Thoracic aorta (tissue), 2 donors: ENCODE data around the gene MAP3K13. TPM values are rescaled to one million over a fixed set of nuclear protein-coding genes. Genes with fewer than 3 reads are reported as not detected.

Source experiments
- ATAC-seq: fragments of 150-250 bp; one replicate; pipeline ENCODE4 v1.8.0; 2017; ENCODE audit warnings: low read depth; ENCODE audit not compliant: insufficient number of reproducible peaks, low FRiP score
- DNase-seq: peaks from one replicate; pipeline ENCODE4 v3.0.0-alpha.2; 2020; ENCODE audit warnings: low spot score
- H3K27ac ChIP-seq, 2 donors: fragments of 200-600 bp; sonication (generic); 1 replicate in 1 of 2; 2 replicates in 1 of 2; pipeline ENCODE4 v1.5.1; 2016; ENCODE audit warnings: mild to moderate bottlenecking in 2 of 2, moderate library complexity in 2 of 2
- H3K27me3 ChIP-seq: fragments of 200-600 bp; sonication (generic); replicated peaks from 2 replicates; pipeline ENCODE4 v1.6.0; 2016; ENCODE audit warnings: mild to moderate bottlenecking; ENCODE audit not compliant: insufficient read depth
- H3K36me3 ChIP-seq: fragments of 200-600 bp; sonication (generic); one replicate; pipeline ENCODE4 v1.5.1; 2016
- H3K4me1 ChIP-seq, 2 donors: fragments of 200-600 bp; sonication (generic); 1 replicate in 1 of 2; 2 replicates in 1 of 2; pipeline versions ENCODE4 v1.5.1 to v1.6.0; 2016; ENCODE audit warnings: low read depth in 2 of 2, mild to moderate bottlenecking in 1 of 2; ENCODE audit not compliant: control insufficient read depth in 1 of 2
- H3K4me3 ChIP-seq: fragments of 200-600 bp; sonication (generic); 2 replicates; pipeline ENCODE4 v1.5.1; 2016; ENCODE audit warnings: mild to moderate bottlenecking
- H3K9me3 ChIP-seq: fragments of 200-600 bp; sonication (generic); 2 replicates; pipeline ENCODE4 v1.5.1; 2016
- total RNA-seq, 2 donors: library from RNA; depleted of rRNA; stranded (reverse); fragments of >200 nt; gene quantifications; one replicate each; pipeline versions ENCODE4 v1.1.0 to v1.2.3, GENCODE V29; 2016
- TF ChIP-seq, protein P1 (sequence below): fragments of 200-600 bp; sonication (generic); IDR thresholded peaks from one replicate; pipeline ENCODE4 v1.5.1; 2019; ENCODE audit warnings: antibody characterized with exemption

The MAP3K13 gene
- total RNA-seq, 2 donors from 2014 or later: 17.3 to 21.9 TPM

DNA sequence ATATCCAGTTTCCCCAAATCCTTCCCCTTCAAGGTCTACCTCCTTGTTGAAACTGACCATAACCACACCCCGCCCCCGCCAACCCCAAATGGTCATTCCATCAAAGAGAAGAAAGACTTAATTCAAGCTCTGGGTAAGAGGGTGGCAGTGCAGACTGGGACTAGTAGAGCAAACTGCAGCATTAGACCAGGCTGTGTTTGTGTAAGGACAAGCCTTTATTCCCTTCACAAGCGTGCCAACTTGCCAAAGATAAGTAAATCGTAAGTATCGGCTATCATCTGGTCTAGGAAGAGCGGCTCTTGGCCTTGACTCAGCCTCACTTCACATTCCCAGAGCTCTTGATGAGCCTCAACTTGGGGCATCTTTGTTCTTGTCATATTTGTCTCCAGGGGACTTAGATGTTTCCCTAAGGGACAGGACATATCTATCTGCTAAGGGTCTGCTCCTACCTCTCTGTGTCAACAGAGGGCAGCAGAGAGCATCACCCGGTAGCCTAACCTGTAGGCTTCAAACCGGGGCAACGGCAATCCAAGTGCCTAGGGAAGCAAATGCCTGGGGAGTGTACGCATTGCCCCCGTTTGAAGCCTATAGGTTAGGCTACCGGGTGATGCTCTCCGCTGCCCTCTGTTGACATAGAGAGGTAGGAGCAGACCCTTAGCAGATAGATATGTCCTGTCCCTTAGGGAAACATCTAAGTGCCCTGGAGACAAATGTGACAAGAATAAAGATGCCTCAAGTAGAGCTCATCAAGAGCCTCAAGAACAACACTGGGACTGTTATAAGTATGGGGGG, 8.9 kb upstream of the MAP3K13 start:
- no peaks in the 10 kb centered on the region for H3K9me3 ChIP-seq
- ATAC-seq: peak; percentile 60
- H3K4me1 ChIP-seq: no peaks in the 10 kb centered on the region
- no peaks in the 10 kb centered on the region for H3K36me3 ChIP-seq
- TF ChIP-seq, protein P1, sequence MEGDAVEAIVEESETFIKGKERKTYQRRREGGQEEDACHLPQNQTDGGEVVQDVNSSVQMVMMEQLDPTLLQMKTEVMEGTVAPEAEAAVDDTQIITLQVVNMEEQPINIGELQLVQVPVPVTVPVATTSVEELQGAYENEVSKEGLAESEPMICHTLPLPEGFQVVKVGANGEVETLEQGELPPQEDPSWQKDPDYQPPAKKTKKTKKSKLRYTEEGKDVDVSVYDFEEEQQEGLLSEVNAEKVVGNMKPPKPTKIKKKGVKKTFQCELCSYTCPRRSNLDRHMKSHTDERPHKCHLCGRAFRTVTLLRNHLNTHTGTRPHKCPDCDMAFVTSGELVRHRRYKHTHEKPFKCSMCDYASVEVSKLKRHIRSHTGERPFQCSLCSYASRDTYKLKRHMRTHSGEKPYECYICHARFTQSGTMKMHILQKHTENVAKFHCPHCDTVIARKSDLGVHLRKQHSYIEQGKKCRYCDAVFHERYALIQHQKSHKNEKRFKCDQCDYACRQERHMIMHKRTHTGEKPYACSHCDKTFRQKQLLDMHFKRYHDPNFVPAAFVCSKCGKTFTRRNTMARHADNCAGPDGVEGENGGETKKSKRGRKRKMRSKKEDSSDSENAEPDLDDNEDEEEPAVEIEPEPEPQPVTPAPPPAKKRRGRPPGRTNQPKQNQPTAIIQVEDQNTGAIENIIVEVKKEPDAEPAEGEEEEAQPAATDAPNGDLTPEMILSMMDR: peak; percentile 38
- no peak overlapping the region for H3K27ac ChIP-seq
- DNase-seq: no peak
- H3K27me3 ChIP-seq: no peaks in the 10 kb centered on the region
- no peak overlapping the region for H3K4me3 ChIP-seq

DNA sequence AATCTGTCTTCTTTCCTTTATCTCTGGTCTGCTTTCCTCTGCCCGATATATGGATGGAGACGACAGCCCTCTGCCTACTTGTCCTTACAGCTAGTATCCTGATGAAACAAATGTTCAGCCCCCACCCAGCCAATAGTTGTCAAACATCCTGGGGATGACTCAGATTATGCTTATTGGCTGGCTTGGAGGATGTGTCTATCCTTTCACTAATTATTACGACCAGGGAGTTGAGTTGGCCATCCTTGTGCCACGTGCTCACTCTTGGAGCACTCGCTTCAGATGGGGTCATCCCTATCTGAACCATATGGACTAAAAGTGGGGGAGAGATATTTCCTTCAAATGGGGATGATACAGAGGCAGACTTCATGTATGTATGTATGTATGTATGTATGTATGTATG, 6.4 kb upstream of the MAP3K13 start:
- TF ChIP-seq, protein P1: no peak
- Histone ChIP-seq H3K9me3 (no peaks in the 10 kb centered on the region), H3K4me1 (no peaks in the 10 kb centered on the region), H3K4me3 (no peak overlapping the region), H3K27me3 (no peaks in the 10 kb centered on the region), H3K27ac (no peak overlapping the region), H3K36me3 (no peaks in the 10 kb centered on the region)
- ATAC-seq: no peak
- DNase-seq: no peak

DNA sequence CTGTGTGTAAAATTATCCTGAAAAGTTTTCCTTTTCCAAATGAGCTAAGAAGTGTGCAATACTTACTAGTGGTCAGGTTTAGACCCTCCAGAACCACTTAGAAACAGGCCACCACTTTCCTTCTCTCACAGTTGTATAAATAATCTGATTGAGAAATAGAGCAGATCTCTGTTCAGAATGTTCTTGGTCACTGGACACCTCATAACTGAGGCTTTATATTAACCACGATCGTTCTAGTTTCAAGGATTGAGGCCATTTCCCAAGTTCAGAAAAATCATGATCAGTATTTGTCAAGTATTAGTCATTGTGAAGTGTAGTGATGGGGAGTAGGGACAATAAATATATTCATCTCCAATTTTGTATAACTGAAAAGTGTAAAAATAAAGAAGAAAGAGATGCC, 1.0 kb upstream of the MAP3K13 start:
- no peaks in the 10 kb centered on the region for H3K9me3 ChIP-seq
- H3K4me1 ChIP-seq: no peaks in the 10 kb centered on the region
- ATAC-seq (no peak), DNase-seq (no peak)
- no peaks in the 10 kb centered on the region for H3K27me3 ChIP-seq
- no peak overlapping the region for H3K27ac ChIP-seq
- H3K36me3 ChIP-seq: no peaks in the 10 kb centered on the region
- H3K4me3 ChIP-seq: peak overlapping the region; percentile 89
- TF ChIP-seq, protein P1: no peak

DNA sequence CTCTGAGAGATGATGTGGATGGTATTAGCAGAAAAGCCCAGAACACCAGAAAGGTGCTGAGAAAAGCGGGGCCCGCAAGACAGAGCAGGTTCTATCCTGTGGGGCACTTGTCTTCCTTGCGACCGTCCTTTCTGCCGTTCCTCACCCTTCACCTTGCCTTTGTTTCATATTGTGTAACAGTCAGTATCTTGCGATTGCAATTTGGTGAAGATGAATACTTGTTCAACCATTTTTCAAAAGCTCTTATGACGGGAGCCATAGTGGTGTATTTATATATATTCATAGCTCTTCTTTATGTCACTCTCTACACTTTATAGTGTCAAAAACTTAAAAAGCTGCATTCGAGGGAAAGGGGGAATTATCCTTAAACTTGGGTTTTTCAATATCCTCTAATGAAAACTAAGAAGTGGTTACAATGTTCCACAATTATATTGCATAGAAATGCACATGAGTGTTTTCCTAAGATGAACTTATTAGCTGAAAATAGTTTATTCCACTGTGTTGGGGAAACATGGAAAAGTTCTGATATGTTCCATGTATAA, 797 bp downstream of the MAP3K13 start:
- ATAC-seq: no peak
- no peaks in the 10 kb centered on the region for H3K27me3 ChIP-seq
- TF ChIP-seq, protein P1: no peak
- no peaks in the 10 kb centered on the region for H3K36me3 ChIP-seq
- DNase-seq: no peak
- no peaks in the 10 kb centered on the region for H3K4me1 ChIP-seq
- H3K9me3 ChIP-seq: no peaks in the 10 kb centered on the region
- H3K4me3 ChIP-seq: peak overlapping the region; percentile 89
- peak overlapping the region; percentile 27 to 61 for H3K27ac ChIP-seq

DNA sequence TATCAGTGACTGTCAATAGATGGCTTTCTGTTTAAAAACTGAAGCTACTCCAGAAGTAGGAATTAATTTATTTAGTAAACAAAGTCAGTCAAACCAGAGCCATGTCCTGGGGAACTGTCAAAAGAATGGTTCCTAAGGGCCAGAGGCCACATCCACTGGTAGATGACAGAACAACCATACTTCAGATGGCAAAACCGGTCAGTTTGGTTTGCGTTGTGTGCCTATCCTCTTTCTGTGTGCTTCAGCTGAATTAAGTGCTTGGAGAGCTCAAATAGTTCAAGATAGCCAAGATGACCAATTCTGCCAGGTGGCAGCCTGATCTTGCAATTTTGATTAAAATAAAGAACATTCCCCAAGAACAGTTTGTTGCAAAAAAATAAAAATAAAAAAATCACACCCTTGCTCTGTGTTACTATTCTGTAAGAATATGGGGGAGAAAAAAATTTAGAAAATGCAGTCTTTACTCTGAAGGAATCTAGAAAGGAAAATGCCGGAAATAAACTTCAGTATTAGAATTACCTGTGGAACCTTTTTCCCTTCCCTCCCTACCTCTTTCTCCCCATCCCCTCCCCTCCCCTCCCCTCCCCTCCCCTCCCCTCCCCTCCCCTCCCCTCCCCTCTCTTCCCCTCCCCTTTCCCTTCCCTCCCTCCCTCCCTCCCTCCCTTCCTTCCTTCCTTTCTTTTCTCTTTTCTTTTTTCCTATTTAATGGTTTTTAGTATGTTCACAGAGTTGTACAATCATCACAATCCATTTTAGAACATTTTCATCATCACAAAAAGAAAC, 2.5 kb downstream of the MAP3K13 start:
- DNase-seq (no peak), ATAC-seq (no peak)
- TF ChIP-seq, protein P1: no peak
- no peaks in the 10 kb centered on the region for H3K27me3 ChIP-seq
- no peaks in the 10 kb centered on the region for H3K36me3 ChIP-seq
- H3K9me3 ChIP-seq: no peaks in the 10 kb centered on the region
- H3K27ac ChIP-seq: no peak overlapping the region
- no peak overlapping the region for H3K4me3 ChIP-seq
- no peaks in the 10 kb centered on the region for H3K4me1 ChIP-seq
